Activated CD4-positive, alpha-beta T cell treated with anti-CD3 and anti-CD28 coated beads, Interleukin-2, amount 50 U/mL, for 4 hours (primary cell): ENCODE results near the gene TMEM30A.

Source experiments
- DNase-seq, 2 experiments: peaks; one replicate each; pipeline ENCODE4 v3.0.0-alpha.2; 2020

Gene TMEM30A

GRCh38 chr6:75284632-75285282 is at the start of gene TMEM30A:
TMEM30A (minus strand) TSS chr6:75284792; CDS start chr6:75284638, 154 bp downstream.
- peak; percentile 93 to 95 for DNase-seq

DNA sequence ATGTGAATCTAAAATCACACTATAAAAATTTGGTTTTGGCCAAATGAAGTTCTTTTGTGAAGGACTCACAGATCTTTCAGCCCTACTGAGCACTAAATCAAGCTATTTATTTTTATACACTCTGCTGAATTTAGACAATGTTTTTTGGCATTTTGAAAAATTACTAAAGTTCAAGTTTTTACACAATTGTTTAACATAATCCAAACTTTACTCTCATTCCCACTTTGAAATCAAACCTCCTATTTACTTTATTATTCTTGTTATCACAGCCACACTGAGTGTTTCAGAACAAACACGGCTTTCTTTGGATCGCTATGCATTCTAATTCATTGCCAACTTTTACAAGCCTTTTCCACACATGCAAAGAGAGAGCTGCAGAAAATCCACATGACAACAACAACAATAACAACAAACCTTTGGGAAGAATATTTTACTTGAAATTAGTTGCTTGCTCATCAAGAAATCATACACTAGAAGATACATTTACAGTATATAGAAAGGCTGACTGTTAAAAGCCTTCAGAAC is 49.1 kb upstream of the TMEM30A start:
- DNase-seq: no peak

- DNase-seq: no peak
Measured at GRCh38 chr6:75331151-75331550, 46.6 kb upstream of the TMEM30A start.

GRCh38 chr6:75329703-75330102 is 45.1 kb upstream of the TMEM30A start:
- no peak for DNase-seq

- no peak for DNase-seq
Measured at GRCh38 chr6:75327807-75328206, 43.2 kb upstream of the TMEM30A start.

- DNase-seq: no peak
Measured at GRCh38 chr6:75326557-75327258, 42.1 kb upstream of the TMEM30A start.

DNA sequence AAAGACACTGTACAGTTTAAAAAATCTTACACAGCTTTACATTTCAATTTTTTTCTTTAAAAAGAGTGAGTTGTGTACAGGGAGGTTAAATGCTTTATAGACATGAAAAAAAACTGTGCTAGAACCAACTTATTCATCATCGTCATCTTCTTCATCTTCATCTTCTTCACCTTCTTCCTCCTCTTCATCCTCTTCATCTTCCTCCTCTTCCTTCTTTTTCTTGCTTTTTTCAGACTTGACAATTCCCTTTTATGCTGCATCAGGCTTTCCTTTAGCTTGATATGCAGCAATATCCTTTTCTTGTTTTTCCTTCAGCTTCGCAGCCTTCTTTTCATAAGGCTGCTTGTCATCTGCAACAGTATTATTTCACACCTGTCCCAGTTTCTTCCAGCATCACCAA is 34.3 kb upstream of the TMEM30A start:
- DNase-seq: no peak

DNA sequence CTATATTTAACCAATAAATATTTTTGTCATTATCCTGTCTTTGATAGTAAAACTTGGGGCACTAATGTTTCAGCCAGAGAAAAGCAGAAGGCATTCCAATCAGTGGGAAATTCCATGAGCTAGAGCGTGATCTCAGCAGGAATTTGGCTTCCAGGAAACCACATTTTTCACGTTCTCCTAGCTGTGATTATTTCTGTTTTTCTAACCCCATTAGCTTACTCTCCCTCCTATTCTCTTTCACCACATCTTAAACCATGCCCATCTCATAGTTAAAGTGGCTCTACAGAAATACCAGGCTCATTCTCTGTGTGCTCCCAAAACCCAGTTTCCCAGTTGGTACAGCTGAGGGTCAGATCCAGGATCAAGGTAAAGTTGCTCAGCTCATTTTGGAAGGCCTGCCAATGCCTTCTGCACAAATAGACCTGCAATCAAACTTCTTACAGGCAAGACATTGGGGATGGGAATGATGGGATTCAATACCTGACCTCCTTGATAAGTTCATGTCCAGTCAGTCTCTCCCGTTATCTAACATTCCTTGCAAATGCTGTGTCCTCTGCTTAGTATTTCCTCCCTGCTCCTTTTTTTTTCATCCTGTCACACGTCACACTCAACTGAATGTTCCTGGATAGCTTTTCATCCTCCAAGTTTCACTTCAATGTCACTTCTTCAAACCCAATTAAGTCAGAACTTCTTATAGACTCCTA is 33.1 kb upstream of the TMEM30A start:
- no peak for DNase-seq

- no peak for DNase-seq
Measured at GRCh38 chr6:75315978-75316377, 31.4 kb upstream of the TMEM30A start.

DNA sequence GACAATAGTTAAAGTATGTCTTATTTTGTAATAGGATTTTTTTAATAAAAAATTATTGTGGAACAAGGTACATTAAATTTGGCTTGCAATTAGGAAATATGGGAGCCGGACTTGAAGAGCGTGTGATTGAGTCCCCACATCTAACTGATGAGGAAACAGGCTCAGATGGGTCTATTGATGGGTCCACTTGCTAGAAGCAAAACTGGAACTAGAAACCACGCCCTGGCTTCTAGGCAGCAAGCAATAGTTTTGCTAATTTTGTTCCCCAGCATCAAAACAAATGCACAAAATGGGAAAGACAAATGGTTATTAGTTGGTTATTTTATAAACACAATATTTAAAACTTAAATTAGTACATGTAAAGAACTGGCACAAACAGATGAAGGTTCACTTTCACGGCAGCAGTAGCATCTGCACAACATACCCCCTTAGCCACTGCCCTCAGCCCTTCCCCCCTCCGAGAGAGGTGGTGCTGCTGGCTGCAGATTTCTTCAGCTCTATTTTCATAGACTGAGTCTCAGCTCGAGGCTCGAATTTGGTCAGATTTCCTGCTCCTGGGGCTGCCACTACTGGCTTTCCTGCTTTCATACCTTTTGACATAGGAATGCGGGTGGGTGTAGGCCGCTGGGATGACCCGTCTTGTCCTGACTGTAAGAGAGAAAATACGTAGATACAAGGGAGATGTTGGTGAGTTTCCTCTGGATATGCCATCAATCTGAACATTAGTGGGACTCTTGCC is 23.8 kb upstream of the TMEM30A start:
- no peak for DNase-seq

DNA sequence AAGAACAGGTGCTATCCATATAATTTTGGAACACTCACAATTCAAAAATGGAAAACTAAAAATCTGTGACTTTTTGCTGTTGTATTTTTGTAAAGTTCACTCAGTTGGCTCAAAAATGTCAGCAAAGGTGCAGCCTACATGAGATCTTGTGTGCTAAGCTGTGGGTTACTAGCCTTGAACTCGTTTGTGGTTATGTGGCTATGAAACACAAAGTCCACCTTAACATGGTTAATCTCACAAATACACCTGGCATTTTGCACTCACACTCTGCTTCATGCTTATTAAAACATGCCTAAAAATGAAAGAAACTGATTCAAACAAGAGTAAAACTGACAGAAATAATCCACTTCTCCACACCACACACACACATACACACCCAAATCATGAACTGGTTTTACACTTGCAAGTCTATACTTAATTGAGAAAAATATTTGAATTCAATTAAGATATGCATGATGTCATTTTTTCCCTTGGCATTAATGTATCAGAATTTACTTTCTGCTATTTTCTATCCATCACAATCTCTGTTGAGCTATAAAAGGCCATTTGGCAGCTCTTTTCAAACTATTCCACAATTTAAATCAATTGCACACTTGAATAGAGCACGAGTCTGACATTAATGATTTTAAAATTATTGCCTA is 22.9 kb upstream of the TMEM30A start:
- no peak for DNase-seq

DNA sequence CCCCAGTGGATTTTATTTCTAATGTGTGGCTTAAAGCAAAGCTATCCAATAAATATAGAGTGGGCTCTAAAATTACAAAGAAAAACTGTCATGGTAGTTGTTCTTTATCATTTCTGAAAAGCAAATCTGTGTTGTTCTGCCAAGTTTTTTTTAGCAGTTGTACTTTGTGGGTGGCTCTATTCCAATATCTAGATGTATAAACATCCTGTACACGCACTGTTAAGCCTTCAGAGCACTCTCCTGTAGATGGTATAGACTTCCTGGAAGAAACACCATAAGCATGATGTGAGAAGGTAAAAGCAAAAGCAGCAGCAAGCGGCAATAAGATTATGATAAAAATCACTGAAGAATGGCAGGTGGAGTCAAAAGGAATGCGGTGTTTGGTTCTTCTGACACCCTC is 21.5 kb upstream of the TMEM30A start:
- DNase-seq: no peak

GRCh38 chr6:75305573-75305972 is 21.0 kb upstream of the TMEM30A start:
- DNase-seq: no peak

- no peak for DNase-seq
Measured at GRCh38 chr6:75302280-75302679, 17.7 kb upstream of the TMEM30A start.

GRCh38 chr6:75301537-75301936 is 16.9 kb upstream of the TMEM30A start:
- no peak for DNase-seq

- DNase-seq: no peak
Measured at GRCh38 chr6:75301088-75301487, 16.5 kb upstream of the TMEM30A start.

DNA sequence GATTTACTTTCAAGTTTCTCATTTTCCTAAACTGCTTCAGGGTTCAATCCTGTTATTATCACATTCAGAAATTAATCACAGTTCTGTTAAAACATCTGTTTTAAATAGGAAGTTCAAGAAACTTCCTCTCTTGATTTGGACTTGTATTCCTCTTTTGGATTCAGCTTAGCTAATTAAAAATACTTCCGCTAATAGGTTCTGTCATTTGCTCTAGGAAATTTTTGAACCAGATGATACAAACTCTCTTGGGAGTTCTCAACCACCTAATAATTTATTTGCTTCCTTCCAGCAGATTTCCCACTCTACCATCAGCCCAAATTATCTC is 15.9 kb upstream of the TMEM30A start:
- no peak for DNase-seq

DNA sequence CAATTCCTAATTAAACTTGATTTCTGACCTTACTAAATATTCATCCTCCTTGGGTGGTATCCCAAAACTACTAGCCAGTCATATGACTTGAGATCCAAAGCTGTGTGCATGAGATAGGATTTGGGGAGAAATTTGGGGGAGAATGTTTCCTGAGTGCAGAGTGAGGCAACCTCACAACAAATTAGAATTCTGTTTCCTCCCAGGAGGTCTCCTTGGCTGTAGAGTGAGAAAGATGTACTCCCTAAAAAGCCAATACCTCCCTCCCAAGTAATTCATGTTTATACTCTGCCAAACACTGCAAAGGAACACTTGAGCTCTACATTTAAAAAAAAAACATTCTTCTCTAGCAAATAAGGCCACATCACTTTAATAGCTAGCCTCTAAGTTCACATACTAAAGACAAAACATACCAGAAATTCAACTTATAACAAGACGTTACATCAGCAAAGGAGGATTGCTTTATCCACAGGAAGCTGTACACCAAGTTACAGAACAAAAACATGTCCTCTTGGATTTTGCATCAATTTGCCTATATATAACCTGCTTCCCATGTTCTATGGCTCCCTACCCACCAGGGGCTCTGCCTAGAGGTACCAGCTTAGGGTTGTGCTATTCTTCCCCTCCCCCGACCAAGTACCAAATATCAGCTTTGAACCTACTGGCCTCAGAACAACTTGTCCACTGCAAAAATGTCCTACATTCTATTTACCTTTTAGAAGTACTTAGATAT is 15.4 kb upstream of the TMEM30A start:
- no peak for DNase-seq

GRCh38 chr6:75296811-75297779 is 12.5 kb upstream of the TMEM30A start:
- no peak for DNase-seq

DNA sequence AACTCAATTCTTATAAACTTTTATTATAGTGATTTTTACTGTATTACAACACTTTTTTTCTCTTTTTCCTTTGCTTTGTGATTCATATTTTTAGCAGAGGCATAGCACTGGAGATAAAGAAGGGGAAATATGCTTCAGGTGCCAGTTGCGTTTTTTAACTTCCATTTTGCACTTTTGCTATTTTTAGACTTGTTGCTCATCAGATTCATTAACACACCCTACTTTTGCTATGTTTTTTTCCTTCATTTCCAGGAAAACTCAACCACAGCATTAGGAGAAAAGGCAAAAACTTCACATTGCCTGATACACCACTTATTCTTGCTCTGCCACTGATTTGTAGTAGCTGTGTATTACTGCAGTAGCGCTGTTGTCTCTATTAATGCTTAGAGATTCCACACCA is 8.0 kb upstream of the TMEM30A start:
- no peak for DNase-seq

GRCh38 chr6:75291744-75292143 is 7.2 kb upstream of the TMEM30A start:
- no peak for DNase-seq
